Measurements from ENCODE around the gene PFDN4.

DNA sequence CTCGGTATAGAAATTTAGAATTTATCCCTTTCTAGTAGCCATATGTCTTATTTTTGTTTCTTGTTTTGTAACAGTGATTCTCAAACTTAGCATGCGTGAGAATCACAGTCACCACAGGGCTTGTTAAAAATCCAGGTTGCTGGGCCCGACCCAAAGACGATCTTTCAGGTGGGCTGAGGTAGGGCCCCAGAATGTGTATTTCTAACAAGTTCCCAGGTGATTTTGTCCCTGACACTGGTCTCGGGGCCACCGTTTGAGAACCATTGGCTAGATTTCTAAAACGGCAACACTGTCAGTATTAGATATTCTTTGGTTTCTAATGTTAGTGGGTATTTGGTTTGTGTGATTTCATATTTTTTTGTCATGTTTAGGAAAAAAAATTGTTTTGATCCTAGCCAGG, 9.9 kb downstream of the PFDN4 start:
- TF ChIP-seq POLR2AphosphoS5 (IDR thresholded peaks at IDR 0.05; ENCODE audit: low read depth, low read length) (no peak), POLR2A (IDR thresholded peaks at IDR 0.05; ENCODE audit: low read depth, low read length) (no peak), TAF1 (IDR thresholded peaks at IDR 0.05; ENCODE audit: low read depth, low read length) (no peak), SPI1 (IDR thresholded peaks at IDR 0.05; ENCODE audit: low read depth, low read length) (no peak)

All from GM12891 (cell line).